Pancreas (tissue), 10 donors: ENCODE results near the gene ACTG2. TPM values are rescaled to one million over a fixed set of nuclear protein-coding genes. Genes with fewer than 3 reads are reported as not detected.

ENCODE experiments used
- ATAC-seq, 4 donors: fragments of 200-7000 bp; cut with Tn5 transposase; one replicate each; pipeline versions ENCODE4 v1.8.0 to v1.9.1; 2020; ENCODE audit warnings: mild to moderate bottlenecking in 4 of 4, moderate library complexity in 4 of 4
- DNase-seq, 6 donors: peaks; one replicate each; pipeline ENCODE4 v3.0.0-alpha.2; 2020
- FAIRE-seq: peaks from 2 replicates; lab custom pipeline; 2012; peaks lifted over from hg19 to GRCh38; lab: Jason Lieb, UNC
- H3K27ac ChIP-seq, 4 donors: fragments of 200-600 bp; sonication (generic); 1 replicate in 3 of 4; 2 replicates in 1 of 4; pipeline versions ENCODE4 v1.5.0 to v1.8.0; 2020
- H3K27me3 ChIP-seq, 4 donors: fragments of 200-600 bp; one replicate each; pipeline ENCODE4 v1.8.0; 2021
- H3K36me3 ChIP-seq, 3 donors: fragments of 200-600 bp; sonication (generic) in 1 of 3; one replicate each; pipeline versions ENCODE4 v1.5.0 to v1.8.0; 2020 to 2021
- H3K4me1 ChIP-seq, 3 donors: fragments of 200-600 bp; one replicate each; pipeline ENCODE4 v1.8.0; 2021
- H3K4me3 ChIP-seq, 4 donors: fragments of 200-600 bp; sonication (generic) in 2 of 4; one replicate each; pipeline versions ENCODE4 v1.5.0 to v1.8.0; 2020 to 2021
- H3K9me3 ChIP-seq, 4 donors: fragments of 200-600 bp; one replicate each; pipeline ENCODE4 v1.8.0; 2021
- WGBS, 2 donors: extraction: QIAGEN DNeasy Blood & Tissue Kit; methylation state at CpG; one replicate each; pipeline ENCODE4 v1.1.7; 2013; 5-methylcytosine and 5-hydroxymethylcytosine counted together
- intact Hi-C, 3 donors: fragments of 100-400 bp; cut with DNase I; formaldehyde crosslinking; loops; one replicate each; pipeline versions ENCODE4 v1.11.1 to v1.14.2; 2022
- polyA plus RNA-seq, 2 donors: library from polyadenylated mRNA; stranded (reverse); fragments of 200-250 nt; gene quantifications; one replicate each; pipeline ENCODE4 v1.2.3, GENCODE V29; 2013
- total RNA-seq, 6 donors: library from RNA; stranded (reverse); fragmentation: NEBNext Ultra II Directional in 4 of 6; extraction: Animal tissue kit (Norgen Biotek cat#: 25700) in 4 of 6; gene quantifications; one replicate each; pipeline versions ENCODE4 v1.2.1 to v1.2.4, GENCODE V29; 2021 to 2023
- TF ChIP-seq, protein P1 (sequence below), 4 donors: fragments of 200-600 bp; sonication (generic) in 3 of 4; IDR thresholded peaks; one replicate each; pipeline versions ENCODE4 v1.5.0 to v1.8.0; 2021; ENCODE audit warnings: antibody characterized with exemption in 4 of 4
- donor health status: healthy with polysubstance abuse.
- donor health status: DM: no; HTN: no; CAD: no; lungs with moderate emphysema.
- donor health status: DM: no; HTN: no; CAD: no.
- donor health status: control.
- donor health status: control.
- donor health status: Bipolar disorder and iron deficiency.
- donor health status: DM: yes; HTN: yes; CAD: no.
- donor health status: DM: no; HTN: no; CAD: no.
- donor health status: DM: no; HTN: no; CAD: no.
- donor health status: DM: yes; HTN: yes; CAD: no.

Gene ACTG2
- total and polyA plus RNA-seq, 8 donors: 0.28 to 76.3 (median 1.7) TPM

GRCh38 chr2:73969356-73969755 is 76.5 kb downstream of the ACTG2 start:
- 89 to 90% methylated on average over 4 of the region's 4 CpGs for WGBS, 2 donors
- FAIRE-seq: no peak
- intact Hi-C loops: no loop called here

More at GRCh38 chr2:73969356-73969755, 76.5 kb downstream of the ACTG2 start:
- H3K27me3 ChIP-seq: no peaks in the 10 kb centered on the region
- no peaks in the 10 kb centered on the region for H3K36me3 ChIP-seq
- H3K4me1 ChIP-seq: peaks cover 6 to 11% (median 9%) of the 10 kb centered on the region in 3 donors
- ATAC-seq (no peak), DNase-seq (no peak)
- no peaks in the 10 kb centered on the region for H3K9me3 ChIP-seq
- TF ChIP-seq, protein P1, sequence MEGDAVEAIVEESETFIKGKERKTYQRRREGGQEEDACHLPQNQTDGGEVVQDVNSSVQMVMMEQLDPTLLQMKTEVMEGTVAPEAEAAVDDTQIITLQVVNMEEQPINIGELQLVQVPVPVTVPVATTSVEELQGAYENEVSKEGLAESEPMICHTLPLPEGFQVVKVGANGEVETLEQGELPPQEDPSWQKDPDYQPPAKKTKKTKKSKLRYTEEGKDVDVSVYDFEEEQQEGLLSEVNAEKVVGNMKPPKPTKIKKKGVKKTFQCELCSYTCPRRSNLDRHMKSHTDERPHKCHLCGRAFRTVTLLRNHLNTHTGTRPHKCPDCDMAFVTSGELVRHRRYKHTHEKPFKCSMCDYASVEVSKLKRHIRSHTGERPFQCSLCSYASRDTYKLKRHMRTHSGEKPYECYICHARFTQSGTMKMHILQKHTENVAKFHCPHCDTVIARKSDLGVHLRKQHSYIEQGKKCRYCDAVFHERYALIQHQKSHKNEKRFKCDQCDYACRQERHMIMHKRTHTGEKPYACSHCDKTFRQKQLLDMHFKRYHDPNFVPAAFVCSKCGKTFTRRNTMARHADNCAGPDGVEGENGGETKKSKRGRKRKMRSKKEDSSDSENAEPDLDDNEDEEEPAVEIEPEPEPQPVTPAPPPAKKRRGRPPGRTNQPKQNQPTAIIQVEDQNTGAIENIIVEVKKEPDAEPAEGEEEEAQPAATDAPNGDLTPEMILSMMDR (IDR thresholded peaks at IDR 0.05): no peak
- no peak overlapping the region for H3K4me3 ChIP-seq
- H3K27ac ChIP-seq: no peak overlapping the region

Other genes with a start within 250 kb of the ACTG2 start
- gene TPRKB, start 155.7 kb upstream of the ACTG2 start, total RNA-seq: 10 to 100 TPM; 10.1 to 14.6 (median 11.7) TPM
- gene TPRKB, start 155.7 kb upstream of the ACTG2 start, polyA plus RNA-seq: 10 to 100 TPM; 30.6 to 31.0 TPM
- gene DUSP11, start 112.9 kb upstream of the ACTG2 start, total RNA-seq: 10 to 100 TPM in 1 of 6 donors, 1 to 10 TPM in 5; 4.7 to 12.1 (median 6.8) TPM
- 10 to 100 TPM in 1 of 2 donors, 1 to 10 TPM in 1; 7.3 to 11.7 TPM for gene DUSP11, start 112.9 kb upstream of the ACTG2 start, polyA plus RNA-seq
- gene C2orf78, start 108.8 kb upstream of the ACTG2 start, total RNA-seq: not detected
- not detected for gene C2orf78, start 108.8 kb upstream of the ACTG2 start, polyA plus RNA-seq
- 10 to 100 TPM; 11.7 to 24.4 (median 13.2) TPM for gene STAMBP, start 64.0 kb upstream of the ACTG2 start, total RNA-seq
- gene STAMBP, start 64.0 kb upstream of the ACTG2 start, polyA plus RNA-seq: 10 to 100 TPM in 1 of 2 donors, 1 to 10 TPM in 1; 9.8 to 16.7 TPM
- 10 to 100 TPM; 13.1 to 19.3 (median 15.2) TPM for gene DGUOK, start 33.9 kb downstream of the ACTG2 start, total RNA-seq
- 10 to 100 TPM; 30.6 to 47.0 TPM for gene DGUOK, start 33.9 kb downstream of the ACTG2 start, polyA plus RNA-seq
- 1 to 10 TPM; 4.1 to 8.6 (median 4.8) TPM for gene TET3, start 91.9 kb downstream of the ACTG2 start, total RNA-seq
- 1 to 10 TPM; 1.5 to 4.4 TPM for gene TET3, start 91.9 kb downstream of the ACTG2 start, polyA plus RNA-seq